Prostate gland (tissue), 2 donors: Measurements from ENCODE around the gene ABCA9. TPM values are rescaled to one million over a fixed set of nuclear protein-coding genes. Genes with fewer than 3 reads are reported as not detected.

Source experiments
- DNase-seq: peaks from one replicate; pipeline ENCODE4 v3.0.0-alpha.2; 2019; ENCODE audit warnings: low spot score
- H3K27ac ChIP-seq, 2 donors: fragments of 200-600 bp; sonication (generic); 2 replicates each; pipeline ENCODE4 v1.5.1; 2017 to 2019
- H3K27me3 ChIP-seq: fragments of 200-600 bp; sonication (generic); replicated peaks from 2 replicates; pipeline ENCODE4 v1.5.1; 2019; ENCODE audit not compliant: insufficient read depth
- H3K36me3 ChIP-seq, 2 donors: fragments of 200-600 bp; sonication (generic); 1 replicate in 1 of 2; 2 replicates in 1 of 2; pipeline versions ENCODE4 v1.5.1 to v1.8.1; 2017 to 2019
- H3K4me1 ChIP-seq: fragments of 200-600 bp; sonication (generic); replicated peaks from 2 replicates; pipeline ENCODE4 v1.5.1; 2019
- H3K4me3 ChIP-seq, 2 donors: fragments of 200-600 bp; sonication (generic); 2 replicates each; pipeline ENCODE4 v1.5.1; 2017 to 2019
- H3K9me3 ChIP-seq: fragments of 200-600 bp; sonication (generic); 2 replicates; pipeline ENCODE4 v1.5.1; 2017
- POLR2A ChIP-seq: fragments of 450-650 bp; IDR thresholded peaks from one replicate; pipeline ENCODE4 v1.6.1; 2016; ENCODE audit warnings: antibody characterized with exemption, mild to moderate bottlenecking
- POLR2AphosphoS5 ChIP-seq: sonication (generic); formaldehyde crosslinking; IDR thresholded peaks from one replicate; pipeline ENCODE4 v1.6.1; 2017; ENCODE audit warnings: antibody characterized with exemption
- WGBS: methylation state at CpG from one replicate; pipeline ENCODE4 v1.1.5; 2018; 5-methylcytosine and 5-hydroxymethylcytosine counted together
- intact Hi-C: fragments of 100-400 bp; cut with DNase I; formaldehyde crosslinking; loops from one replicate; pipeline ENCODE4 v1.14.2; 2022
- total RNA-seq, 2 donors: library from RNA; depleted of rRNA; stranded (reverse); fragments of >200 nt; gene quantifications; one replicate each; pipeline ENCODE4 v1.1.0, GENCODE V29; 2016
- TF ChIP-seq, protein P1 (sequence below), 4 experiments: fragments of 200-600 bp in 2 of 4; fragments of 450-650 bp in 2 of 4; sonication (generic) in 2 of 4; IDR thresholded peaks; 1 replicate in 3 of 4; 2 replicates in 1 of 4; pipeline ENCODE4 v1.5.1; 2016 to 2019; ENCODE audit warnings: antibody characterized with exemption in 4 of 4, mild to moderate bottlenecking in 2 of 4, moderate library complexity in 2 of 4

The ABCA9 gene
- total RNA-seq, 2 donors from 2014 or later = 0.41 to 5.6 TPM

DNA sequence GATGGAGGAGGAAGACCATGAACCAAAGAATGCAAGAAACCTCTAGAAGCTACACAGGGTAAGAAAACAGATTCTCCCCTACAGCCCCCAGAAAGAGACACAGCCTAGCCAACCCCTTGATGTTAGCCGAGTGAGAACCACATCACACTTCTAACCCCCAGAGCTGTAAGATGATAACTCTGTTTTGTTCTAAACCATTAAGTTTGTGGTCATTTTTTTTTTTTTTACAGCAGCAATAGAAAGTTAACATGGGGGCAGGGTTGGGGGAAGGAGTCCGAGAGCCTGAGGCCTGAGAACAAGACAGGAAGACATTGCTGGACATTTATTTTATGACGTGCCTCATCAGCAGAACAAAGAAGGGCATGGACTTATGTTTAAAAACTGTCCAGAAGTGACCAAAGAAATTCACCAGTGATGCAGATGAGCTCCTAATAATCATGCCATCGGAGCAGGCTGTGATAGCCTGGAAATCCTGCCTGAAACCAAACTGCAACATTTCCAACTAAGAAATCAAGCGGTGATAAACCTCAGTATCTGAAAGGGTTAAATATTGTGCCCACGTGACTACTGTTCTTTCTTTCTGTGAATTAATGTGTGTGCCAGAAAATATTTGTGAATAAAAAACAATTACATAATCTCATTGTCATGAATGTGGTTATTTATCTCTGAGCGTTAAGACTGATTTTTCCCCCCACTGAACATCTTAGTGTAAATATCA is 1.1 kb downstream of the ABCA9 start:
- H3K36me3 ChIP-seq = no peaks in the 10 kb centered on the region
- no peak for DNase-seq
- no peak overlapping the region for H3K4me3 ChIP-seq
- WGBS = 44% methylated on average over 7 of the region's 7 CpGs
- H3K4me1 ChIP-seq = no peaks in the 10 kb centered on the region
- H3K9me3 ChIP-seq = no peaks in the 10 kb centered on the region
- no peak for TF ChIP-seq POLR2AphosphoS5
- TF ChIP-seq POLR2A = no peak
- TF ChIP-seq, protein P1, sequence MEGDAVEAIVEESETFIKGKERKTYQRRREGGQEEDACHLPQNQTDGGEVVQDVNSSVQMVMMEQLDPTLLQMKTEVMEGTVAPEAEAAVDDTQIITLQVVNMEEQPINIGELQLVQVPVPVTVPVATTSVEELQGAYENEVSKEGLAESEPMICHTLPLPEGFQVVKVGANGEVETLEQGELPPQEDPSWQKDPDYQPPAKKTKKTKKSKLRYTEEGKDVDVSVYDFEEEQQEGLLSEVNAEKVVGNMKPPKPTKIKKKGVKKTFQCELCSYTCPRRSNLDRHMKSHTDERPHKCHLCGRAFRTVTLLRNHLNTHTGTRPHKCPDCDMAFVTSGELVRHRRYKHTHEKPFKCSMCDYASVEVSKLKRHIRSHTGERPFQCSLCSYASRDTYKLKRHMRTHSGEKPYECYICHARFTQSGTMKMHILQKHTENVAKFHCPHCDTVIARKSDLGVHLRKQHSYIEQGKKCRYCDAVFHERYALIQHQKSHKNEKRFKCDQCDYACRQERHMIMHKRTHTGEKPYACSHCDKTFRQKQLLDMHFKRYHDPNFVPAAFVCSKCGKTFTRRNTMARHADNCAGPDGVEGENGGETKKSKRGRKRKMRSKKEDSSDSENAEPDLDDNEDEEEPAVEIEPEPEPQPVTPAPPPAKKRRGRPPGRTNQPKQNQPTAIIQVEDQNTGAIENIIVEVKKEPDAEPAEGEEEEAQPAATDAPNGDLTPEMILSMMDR (IDR thresholded peaks at IDR 0.05) = no peak
- no peaks in the 10 kb centered on the region for H3K27me3 ChIP-seq
- no peak overlapping the region for H3K27ac ChIP-seq
- intact Hi-C loops = no loop called here

DNA sequence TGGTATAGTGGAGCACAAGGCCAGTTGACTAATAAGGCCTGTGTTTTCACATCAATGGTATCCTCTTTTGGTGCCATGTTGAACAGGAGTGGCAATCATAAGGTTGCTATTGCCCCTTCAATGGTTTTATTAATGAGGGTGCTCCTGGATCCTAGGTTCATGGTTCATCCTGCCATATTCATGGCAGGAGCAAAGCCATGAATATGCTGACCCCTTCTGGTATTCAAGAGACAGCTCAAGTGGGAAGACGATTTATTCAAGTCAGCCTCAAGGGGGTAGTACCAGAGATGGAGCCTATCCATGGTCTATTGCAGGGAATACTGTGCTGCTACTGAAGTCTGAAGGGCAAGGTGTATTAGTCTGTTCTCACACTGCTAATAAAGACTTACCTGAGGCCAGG is 2.6 kb downstream of the ABCA9 start:
- Histone ChIP-seq H3K4me1 (no peaks in the 10 kb centered on the region), H3K27me3 (no peaks in the 10 kb centered on the region), H3K9me3 (no peaks in the 10 kb centered on the region), H3K36me3 (no peaks in the 10 kb centered on the region), H3K4me3 (no peak overlapping the region), H3K27ac (no peak overlapping the region)
- DNase-seq = no peak
- intact Hi-C loops = no loop called here
- TF ChIP-seq POLR2AphosphoS5 = no peak
- no peak for TF ChIP-seq POLR2A
- TF ChIP-seq, protein P1 (IDR thresholded peaks at IDR 0.05) = no peak
- 82% methylated on average over 1 of the region's 1 CpG for WGBS

- no peak for DNase-seq
- H3K9me3 ChIP-seq = no peaks in the 10 kb centered on the region
- no peaks in the 10 kb centered on the region for H3K4me1 ChIP-seq
- TF ChIP-seq, protein P1 (IDR thresholded peaks at IDR 0.05) = no peak
- TF ChIP-seq POLR2A = no peak
- no peak for TF ChIP-seq POLR2AphosphoS5
- H3K27ac ChIP-seq = no peak overlapping the region
- H3K4me3 ChIP-seq = no peak overlapping the region
- H3K27me3 ChIP-seq = no peaks in the 10 kb centered on the region
- 45% methylated on average over 1 of the region's 1 CpG for WGBS
- intact Hi-C loops = no loop called here
- H3K36me3 ChIP-seq = no peaks in the 10 kb centered on the region
Measured at GRCh38 chr17:69057280-69057679, 3.4 kb downstream of the ABCA9 start.

- H3K4me3 ChIP-seq = no peak overlapping the region
- H3K27ac ChIP-seq = no peak overlapping the region
- intact Hi-C loops = no loop called here
- DNase-seq = no peak
- TF ChIP-seq, protein P1 (IDR thresholded peaks at IDR 0.05) = no peak
- TF ChIP-seq POLR2A (no peak), POLR2AphosphoS5 (no peak)
- no peaks in the 10 kb centered on the region for H3K36me3 ChIP-seq
- WGBS = 85% methylated on average over 3 of the region's 3 CpGs
- H3K27me3 ChIP-seq = no peaks in the 10 kb centered on the region
- H3K4me1 ChIP-seq = no peaks in the 10 kb centered on the region
- H3K9me3 ChIP-seq = no peaks in the 10 kb centered on the region
Measured at GRCh38 chr17:69056179-69056823, 4.4 kb downstream of the ABCA9 start.

GRCh38 chr17:69055334-69055733 is 5.4 kb downstream of the ABCA9 start:
- Histone ChIP-seq H3K9me3 (no peaks in the 10 kb centered on the region), H3K4me1 (no peaks in the 10 kb centered on the region), H3K27me3 (no peaks in the 10 kb centered on the region), H3K36me3 (no peaks in the 10 kb centered on the region), H3K4me3 (no peak overlapping the region), H3K27ac (no peak overlapping the region)
- 89% methylated on average over 2 of the region's 2 CpGs for WGBS
- no peak for DNase-seq
- TF ChIP-seq POLR2A (no peak), POLR2AphosphoS5 (no peak)
- TF ChIP-seq, protein P1 (IDR thresholded peaks at IDR 0.05) = no peak
- intact Hi-C loops = no loop called here
